GM18508 (cell line): ENCODE data around the gene TMEM44.

Experiments
- ATAC-seq: cut with Tn5 transposase; IDR thresholded peaks from one replicate; pipeline ENCODE4 v1.9.1; 2021; ENCODE audit warnings: moderate number of reproducible peaks; ENCODE audit not compliant: insufficient read depth, unreplicated experiment

The TMEM44 gene

GRCh38 chr3:194633349-194634004 is at the start of gene TMEM44:
Gene TMEM44, minus strand, starts transcription at chr3:194633419. Its CDS starts 204 bp downstream, at chr3:194633215.
- no peak for ATAC-seq

GRCh38 chr3:194682694-194683310 is 49.6 kb upstream of the TMEM44 start:
- ATAC-seq, result no peak

- no peak for ATAC-seq
Observed at GRCh38 chr3:194682189-194682693, 49.0 kb upstream of the TMEM44 start.

GRCh38 chr3:194680888-194681615 is 47.8 kb upstream of the TMEM44 start:
- ATAC-seq, result no peak

- no peak for ATAC-seq
Observed at GRCh38 chr3:194676471-194676870, 43.3 kb upstream of the TMEM44 start.

GRCh38 chr3:194675680-194676079 is 42.5 kb upstream of the TMEM44 start:
- no peak for ATAC-seq

GRCh38 chr3:194675081-194675640 is 41.9 kb upstream of the TMEM44 start:
- no peak for ATAC-seq

GRCh38 chr3:194673761-194674160 is 40.5 kb upstream of the TMEM44 start:
- no peak for ATAC-seq

GRCh38 chr3:194672876-194673275 is 39.7 kb upstream of the TMEM44 start:
- ATAC-seq, result no peak

GRCh38 chr3:194671900-194672808 is 38.9 kb upstream of the TMEM44 start, which contains the start of gene LSG1:
Gene LSG1, minus strand, starts transcription at chr3:194672191. Its CDS starts 29 bp downstream, at chr3:194672162.
- peak; percentile 68 for ATAC-seq

- no peak for ATAC-seq
Observed at GRCh38 chr3:194671511-194671899, 38.3 kb upstream of the TMEM44 start.

- no peak for ATAC-seq
Observed at GRCh38 chr3:194667363-194667762, 34.1 kb upstream of the TMEM44 start.

GRCh38 chr3:194664857-194665256 is 31.6 kb upstream of the TMEM44 start:
- ATAC-seq, result no peak

- ATAC-seq, result no peak
Observed at GRCh38 chr3:194661946-194662345, 28.7 kb upstream of the TMEM44 start.

- no peak for ATAC-seq
Observed at GRCh38 chr3:194661374-194661773, 28.2 kb upstream of the TMEM44 start.

GRCh38 chr3:194659778-194660177 is 26.6 kb upstream of the TMEM44 start:
- no peak for ATAC-seq

- no peak for ATAC-seq
Observed at GRCh38 chr3:194658477-194659242, 25.4 kb upstream of the TMEM44 start.

GRCh38 chr3:194657439-194657838 is 24.2 kb upstream of the TMEM44 start:
- no peak for ATAC-seq

- ATAC-seq, result peak; percentile 82
Observed at GRCh38 chr3:194654443-194654842, 21.2 kb upstream of the TMEM44 start.
